NCI-H1417 (cell line): Measurements from ENCODE around the gene CWC22.
"Not testable (repeated sequence)": the region's sequence is repeated elsewhere in the genome, so short reads cannot be mapped to it uniquely, and the experiment has no call there.

Experiments
- DNase-seq, 3 experiments: peaks; one replicate each; lab custom pipeline; 2025; lab: John Stamatoyannopoulos, UW

CWC22 gene

DNA sequence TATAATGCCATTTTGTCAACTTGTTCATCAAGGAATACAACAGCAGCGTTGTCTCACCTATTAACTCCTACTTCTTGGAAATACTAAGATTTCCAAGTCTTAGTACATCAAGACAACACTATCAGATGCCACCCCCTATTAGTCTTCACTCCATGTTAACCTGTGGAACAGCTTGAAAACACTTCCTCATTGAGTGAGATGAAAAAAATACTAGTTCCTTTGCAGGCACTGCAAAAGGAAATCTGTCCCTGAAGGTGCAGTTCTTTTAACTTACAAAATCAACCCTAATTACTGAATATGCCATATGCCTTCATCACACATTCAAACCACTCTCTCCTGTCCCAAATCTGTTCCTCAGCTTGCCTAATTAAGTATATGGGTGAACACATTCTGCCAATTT, 4.0 kb downstream of the CWC22 start:
- no peak for DNase-seq

DNA sequence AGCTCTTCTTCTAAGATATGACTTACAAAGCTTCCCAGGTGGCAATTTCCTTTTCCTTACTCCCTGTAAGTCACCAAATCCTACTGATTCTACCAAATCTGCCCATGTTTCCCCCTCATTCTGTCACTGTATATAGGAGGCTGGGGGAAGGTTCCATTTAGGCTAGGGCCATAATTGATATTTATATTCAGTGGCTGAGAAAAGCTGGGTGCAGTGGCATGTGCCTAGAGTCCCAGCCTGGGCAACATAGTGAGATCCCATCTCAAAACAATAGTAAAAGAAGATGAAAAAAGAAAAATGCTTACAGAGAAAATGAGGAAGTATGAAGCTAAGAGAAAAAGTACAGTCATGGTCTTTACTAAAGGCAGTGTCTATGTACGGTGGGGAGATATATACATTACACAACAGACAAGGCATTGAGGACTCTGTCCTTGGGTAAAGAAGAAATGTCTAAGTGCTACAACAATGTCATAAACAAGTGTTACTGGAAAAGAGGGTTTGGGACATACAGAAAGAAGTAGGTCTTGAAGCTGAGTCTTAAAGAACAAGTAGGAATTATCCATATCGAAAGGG, 4.8 kb downstream of the CWC22 start:
- no peak for DNase-seq

DNA sequence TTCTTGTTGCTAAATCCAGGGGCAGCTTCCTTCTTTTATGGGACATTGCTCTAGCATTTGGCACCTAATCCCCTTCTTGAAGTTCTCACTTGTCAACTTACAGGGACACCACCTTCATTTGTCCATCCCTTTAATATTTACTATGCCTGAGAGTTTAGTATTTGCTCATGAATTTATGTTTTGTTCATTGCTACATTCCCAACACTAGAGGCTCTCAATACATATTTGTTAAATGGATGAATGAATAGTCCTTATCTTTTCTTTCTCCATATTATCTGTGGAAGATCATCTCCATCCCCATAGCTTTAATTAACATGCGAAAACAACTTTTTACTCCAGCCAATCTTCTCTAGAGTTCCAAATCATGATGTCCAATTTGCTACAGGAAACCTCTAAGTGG, 5.4 kb downstream of the CWC22 start:
- no peak for DNase-seq

DNA sequence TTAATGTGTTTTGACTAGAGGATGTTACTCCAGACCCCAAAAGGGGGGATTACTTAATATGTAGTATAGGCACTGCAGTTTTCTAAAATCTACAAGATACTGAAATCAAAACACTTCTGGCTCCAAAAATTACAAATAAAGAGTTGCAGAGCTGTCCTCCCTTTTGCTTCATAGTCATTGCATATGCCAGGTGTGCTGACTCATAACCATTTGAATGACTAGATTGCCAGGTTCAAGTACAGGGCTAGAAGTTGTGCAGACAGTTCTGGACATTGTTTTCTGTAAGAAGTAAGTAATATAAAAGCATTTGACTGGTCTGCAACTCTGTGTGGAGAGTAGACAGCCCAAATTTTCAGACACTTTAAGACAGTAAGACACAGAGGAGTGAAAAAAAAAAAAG, 6.7 kb downstream of the CWC22 start:
- no peak for DNase-seq

DNA sequence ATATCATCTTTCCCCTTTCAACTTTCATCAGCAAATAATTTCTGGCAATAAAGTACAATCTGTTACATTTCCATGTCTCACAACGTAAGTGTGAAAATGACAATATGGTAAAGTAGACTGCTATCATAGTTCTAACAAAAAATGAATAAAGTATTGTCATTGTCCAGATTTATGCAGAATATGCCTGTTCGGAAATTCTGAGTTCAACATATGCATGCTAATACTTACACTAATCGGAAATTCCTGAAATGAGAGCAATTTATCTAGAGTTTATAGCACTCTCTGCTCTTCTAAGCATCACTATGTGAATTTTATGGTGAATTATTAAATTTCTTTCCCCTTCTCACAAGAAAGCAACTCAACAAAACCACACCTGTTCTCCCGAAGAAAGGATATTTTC, 8.1 kb downstream of the CWC22 start:
- DNase-seq: no peak

DNA sequence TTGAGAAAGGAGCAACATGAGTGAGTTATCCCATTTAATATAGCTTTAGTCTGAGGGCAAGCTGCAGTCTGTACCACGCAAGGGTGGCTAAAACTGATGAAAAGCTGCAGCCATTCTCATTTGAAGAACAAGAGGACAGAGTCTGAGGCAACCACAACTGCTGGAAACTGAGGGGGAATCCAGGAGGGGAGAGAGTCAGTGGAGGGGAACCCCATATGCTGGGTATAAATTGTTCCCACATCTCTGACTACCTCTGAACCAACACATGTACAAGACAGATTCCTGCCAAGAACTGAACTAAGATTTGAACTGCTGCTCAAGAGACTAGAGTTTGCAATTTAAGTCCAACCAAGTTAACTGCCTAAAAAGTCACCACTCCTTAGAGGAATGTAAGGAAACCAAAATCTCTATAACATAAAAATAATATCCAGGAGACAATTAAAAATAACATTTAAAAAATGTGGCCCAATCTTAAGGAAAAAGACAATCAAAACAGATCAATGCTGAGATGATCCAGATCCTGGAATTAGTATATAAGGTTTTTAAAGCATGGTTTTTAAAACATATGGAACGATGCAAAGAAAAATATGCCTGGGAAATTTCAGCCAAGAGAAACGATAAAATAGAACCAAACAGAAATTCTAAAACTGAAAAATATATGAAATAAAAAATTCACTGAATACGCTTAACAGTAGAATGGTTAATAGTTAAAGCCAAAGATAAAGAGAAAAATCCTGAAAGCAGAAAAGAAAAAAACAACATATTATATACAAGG, 11.2 kb downstream of the CWC22 start:
- DNase-seq: no peak

DNA sequence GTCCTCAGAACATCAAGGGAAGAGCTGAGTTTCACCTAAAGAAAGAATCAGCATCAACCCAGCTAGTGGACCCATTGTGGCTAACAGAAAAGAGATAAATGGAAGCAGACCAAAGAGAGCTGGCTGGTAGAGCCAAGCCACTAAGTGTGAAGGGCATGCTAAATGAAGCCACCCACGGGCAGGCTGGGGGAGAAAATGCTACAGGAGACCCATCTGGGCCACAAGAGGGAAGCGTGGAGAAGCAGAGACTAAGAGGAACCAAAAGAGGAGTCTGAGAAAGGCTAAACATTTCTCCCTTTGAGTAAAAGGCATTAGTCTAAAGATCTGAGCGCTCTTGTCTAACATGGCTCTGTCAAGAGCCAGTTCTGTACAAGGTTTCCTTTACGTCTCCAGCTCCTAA, 15.8 kb downstream of the CWC22 start:
- peak in 1 of 3 experiments; percentile 2 for DNase-seq

DNA sequence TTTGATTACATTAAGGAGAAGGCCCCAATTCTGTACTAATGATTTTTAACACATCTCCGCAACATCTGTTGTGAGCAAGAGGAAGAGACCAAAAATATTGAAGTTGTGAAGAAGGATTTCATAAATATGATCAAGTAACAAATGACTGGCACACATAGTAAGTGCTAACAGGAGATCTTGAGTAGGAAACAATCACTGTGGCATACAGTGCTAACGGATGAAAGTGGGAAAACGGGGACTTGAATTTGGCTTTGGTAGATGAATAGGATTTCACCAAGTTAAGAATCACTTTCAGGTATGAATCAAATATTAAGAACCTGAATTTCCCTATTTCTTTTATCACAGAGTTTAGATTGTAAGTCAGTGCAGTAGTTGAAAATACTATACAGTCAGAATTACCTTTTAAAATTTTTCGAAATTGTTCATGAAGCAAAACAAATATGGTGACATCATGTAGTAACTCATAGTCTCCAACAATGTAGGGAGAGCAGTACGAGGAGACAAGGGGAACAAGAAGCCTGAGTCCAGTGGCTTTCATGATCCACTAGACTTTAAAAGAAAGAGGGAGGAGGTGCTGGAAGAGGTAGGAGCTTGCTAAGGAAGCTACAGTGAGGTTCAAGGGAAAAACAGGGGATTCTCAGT, 16.3 kb downstream of the CWC22 start:
- no peak for DNase-seq

DNA sequence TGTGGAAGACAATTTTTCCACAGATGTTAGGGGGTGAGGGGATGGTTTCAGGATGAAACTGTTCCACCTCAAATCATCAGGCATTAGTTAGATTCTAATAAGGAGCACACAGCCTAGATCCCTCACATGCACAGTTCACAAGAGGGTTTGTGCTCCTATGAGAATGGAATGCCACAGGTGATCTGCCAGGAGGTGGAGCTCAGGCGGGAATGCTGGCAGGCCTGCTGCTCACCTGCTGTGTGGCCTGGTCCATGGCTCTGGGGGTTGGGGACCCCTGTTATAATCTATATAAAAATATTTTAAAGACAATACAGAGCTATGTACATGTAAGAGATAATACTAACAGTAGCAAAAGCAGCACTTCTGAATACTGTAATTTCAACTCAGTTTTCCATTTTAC, 19.2 kb downstream of the CWC22 start:
- DNase-seq: no peak

DNA sequence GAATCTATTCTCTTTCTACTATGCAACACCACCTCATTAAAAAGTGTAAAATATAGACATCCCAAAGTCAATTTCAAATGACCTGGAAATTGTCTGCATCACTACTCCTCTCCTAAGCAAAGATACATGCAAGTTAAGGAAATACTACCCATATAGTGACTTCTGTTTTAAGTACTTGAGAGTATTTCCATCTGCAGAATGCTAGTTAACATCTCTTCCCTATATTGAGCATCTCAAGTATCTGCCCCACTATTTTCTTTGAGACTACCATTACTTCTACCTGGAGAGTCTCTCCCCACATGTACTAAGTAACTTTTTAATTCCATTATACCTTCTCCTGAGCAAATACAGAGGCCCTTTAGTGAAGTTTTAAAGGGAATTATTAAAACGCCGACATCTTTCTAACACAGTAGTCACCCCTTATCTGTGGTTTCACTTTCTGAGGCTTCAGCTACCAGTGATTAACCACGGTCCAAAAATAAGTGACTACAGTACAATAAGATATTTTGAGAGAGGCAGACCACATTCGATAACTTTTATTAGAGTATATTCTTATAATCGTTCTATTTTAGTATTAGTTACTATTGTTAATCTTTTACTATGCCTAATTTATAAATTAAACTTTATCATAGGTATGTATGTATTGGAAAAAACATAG, 21.8 kb downstream of the CWC22 start:
- DNase-seq: no peak

DNA sequence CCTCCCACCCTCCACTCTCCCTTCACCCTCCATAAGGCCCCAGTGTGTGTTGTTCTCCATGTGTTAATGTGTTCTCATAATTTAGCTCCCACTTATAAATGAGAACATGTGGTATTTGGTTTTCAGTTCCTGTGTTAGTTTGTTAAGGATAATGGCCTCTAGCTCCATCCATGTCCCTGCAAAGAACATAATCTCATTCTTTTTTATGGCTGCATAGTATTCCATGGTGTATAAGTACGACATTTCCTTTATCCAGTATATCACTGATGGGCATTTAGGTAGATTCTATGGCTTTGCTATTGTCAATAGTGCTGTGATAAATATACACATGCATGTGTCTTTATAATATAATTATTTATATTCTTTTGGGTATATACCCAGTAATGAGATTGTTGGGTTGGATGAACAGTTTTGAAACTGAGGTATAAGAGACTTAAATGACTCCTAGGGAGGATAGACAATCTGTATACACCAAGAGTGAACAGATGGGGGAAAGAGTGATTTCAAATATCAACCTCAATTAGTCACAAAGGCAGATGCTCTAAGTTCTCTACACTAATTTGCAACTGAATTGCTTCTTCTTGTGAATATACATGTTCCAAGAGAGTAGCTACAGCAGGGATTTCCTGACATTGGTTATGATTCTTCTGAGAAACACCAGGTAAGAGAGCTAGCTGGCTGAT, 23.7 kb downstream of the CWC22 start:
- DNase-seq: no peak

DNA sequence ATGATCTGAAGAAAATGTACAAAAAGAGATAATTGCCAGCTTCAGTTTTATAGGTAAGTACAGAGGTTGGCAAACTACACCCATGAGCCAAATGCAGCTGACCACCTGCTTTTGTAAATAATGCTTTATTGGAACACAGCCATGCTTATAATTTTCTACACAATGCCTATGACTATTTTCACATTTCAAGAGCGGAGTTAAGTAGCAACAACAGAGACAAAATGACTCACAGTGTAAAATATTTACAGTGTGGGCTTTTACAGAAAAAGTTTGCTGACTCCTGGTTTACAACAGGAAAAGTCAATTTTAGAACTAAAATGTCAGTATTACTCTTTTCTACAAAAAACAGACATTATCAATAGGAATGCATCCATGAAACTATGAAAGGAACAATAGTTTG, 26.0 kb downstream of the CWC22 start:
- DNase-seq: peak in 2 of 3 experiments; percentile 15 to 57

DNA sequence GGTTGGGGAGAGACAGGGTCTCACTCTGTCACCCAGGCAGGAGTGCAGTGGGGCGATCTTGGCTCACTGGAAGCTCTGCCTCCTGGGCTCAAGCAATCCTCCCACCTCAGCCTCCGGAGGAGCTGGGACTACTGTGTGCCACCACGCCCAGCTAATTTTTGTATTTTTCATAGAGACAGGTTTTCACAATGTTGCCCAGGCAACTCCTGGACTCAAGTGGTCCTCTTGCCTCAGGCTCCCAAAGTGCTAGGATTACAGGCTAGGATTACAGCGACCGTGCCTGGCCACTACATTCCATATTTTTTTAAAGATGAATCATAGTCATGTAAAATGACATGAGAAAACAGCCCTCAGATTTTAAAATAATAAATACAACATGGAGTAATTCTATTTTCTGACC, 32.3 kb downstream of the CWC22 start:
- no peak for DNase-seq

DNA sequence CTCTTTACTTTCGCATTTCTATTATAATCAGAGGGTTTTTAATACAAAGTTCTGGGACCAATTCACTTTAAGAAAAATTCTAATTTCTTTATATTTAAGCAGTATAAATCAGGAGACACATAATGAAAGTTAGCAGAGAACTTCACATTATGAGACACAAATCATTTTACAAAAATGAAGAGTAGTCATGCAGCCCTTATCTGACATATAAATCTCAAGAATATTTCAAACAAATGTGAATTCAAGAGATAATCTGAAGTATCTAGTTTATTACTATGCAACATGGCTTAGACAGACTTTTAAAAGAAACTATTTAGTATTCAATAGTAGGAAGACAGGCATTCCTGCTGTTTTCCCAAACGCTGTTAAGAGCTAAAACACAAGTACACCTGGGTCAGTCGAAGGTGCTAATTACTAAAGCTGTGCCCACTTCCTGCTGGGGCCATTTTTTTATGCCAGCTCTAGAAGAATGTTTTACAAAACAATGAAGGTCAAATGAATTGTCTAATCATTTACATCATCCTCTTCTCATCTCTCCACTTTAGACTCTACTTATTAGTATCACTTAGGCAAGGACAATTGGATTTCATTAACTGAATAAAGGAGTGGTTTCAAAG, 40.2 kb downstream of the CWC22 start:
- peak in 1 of 3 experiments; percentile 10 for DNase-seq

DNA sequence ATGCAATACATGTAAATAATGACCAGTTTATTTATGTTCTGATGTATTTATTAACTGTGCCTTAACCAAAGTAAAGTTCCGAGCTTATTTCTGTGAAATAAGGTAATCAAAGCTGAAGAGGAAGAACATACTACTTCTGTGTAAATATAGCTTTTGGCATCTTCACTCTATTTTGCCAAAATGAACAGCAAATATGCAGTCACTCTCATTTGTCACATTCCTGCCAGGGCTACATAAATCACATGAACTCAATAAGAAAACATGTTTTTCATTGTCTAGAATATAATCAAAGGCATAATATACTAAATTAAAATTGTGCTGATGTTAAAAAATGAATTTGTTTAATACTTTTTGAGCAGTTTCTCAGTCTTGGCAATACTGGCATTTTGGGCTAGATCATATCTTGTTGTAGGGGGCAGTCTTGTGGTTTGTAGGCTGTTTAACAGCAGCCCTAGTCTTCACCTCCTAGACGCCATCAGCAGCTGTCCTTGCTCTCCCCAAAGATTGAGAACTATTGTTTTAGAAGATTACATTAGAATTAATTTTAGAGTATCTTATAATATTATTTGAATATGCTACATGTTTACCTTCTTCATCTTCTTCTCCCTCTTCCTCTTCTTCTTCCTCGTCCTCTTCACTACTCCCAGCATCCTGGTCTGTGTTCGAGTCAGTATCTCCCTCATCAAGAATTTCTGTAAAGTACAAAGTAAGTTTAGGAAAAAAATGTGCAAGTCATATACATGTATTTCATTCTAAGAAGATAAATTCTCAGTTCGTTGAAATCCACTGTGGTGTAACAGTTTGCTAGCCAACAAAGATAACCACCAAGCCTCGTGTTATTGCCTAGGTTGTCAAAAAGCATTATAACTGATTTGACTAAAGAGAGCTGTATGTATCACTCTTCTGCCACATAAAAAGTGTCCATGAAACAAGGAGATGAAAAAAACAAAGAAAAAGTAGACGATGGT, 41.5 kb downstream of the CWC22 start:
- no peak for DNase-seq

DNA sequence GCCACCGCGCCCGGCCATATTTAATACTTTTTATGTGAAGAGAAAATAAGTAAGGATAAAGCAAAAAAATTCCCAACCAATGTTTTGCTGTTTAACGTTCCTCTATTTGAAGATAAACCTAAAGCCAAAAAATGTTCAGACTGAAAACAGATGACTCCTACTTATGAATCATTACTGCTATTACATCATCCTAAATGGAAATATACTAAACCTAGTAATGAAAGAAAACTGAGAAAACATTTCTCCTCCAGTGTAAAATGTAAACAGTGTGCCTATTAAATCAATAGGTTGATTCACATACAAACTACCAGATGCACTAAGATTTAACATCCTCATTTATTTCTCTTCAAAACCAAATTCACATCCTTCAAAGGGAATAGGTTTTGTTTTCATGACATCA, 43.5 kb downstream of the CWC22 start:
- DNase-seq: no peak

DNA sequence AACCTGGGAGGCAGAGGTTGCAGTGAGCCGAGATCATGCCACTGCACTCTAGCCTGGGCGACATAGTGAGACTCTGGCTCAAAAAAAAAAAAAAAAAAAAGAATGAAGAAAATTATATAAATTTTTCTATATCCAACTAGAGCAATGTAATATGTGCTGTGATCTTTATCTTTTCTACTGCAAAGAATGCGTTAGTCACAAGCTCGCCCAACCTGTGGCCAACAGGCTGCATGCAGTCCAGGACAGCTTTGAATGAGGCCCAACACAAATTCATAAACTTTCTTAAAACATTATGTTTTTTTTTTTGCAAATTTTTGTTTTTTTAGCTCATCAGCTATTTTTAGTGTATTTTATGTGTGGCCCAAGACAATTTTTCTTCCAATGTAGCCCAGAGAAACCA, 48.8 kb downstream of the CWC22 start:
- DNase-seq: not testable (repeated sequence)

DNA sequence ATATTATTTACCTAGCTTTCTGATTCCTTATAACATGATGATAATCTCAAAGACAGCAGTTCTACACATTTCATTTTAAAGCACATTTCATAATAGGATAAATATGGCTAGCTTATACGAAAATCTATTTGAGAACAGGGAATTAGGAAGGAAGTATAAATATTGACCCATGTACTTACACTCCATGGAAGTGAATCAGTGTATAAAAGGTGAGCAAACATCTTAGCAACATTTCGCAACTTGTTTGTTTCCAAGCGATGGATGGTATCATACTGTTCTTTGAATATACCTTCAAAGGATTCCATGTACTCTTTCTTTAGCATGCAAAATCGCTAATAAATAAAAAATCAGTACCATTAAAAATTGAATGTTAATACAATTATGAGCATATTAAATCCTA, 53.1 kb downstream of the CWC22 start:
- peak in 2 of 3 experiments; percentile 4 to 52 for DNase-seq

DNA sequence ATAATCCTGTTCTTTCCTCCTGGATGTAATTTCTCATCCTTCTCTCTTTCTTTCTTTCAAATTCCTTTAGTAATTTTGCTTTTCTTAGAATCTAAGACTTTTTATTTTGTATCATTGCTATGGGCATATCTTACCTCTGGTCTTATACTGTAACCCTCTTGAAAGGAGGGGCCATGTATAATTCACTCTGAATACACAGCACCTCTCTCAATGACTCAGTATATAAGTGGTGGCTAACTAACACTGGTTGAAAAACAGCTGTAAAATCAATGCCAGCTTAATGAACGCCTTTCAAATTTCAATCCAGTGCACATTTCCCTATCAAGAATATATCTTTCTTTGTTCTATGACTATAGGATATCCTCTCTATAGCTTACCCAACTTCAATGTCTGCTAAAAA, 53.7 kb downstream of the CWC22 start:
- no peak for DNase-seq

DNA sequence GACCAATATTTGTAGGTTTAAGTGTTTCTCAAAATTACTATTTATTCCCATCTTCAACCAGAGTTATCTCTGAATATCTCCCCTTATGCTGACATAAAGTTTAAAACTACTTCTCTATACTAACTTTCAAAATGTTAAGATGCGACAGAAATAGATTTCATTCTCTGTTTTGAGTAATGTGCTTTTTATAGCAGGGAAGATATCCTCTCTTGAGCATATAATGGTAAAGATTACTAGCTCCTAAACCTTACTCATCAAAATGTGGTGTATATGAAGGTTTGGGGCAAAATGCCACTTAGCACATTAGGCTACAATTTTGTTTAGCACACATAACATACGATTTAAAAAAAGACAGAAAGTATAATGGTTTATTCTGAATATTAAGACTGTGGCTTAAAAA, 54.4 kb downstream of the CWC22 start:
- no peak for DNase-seq

DNA sequence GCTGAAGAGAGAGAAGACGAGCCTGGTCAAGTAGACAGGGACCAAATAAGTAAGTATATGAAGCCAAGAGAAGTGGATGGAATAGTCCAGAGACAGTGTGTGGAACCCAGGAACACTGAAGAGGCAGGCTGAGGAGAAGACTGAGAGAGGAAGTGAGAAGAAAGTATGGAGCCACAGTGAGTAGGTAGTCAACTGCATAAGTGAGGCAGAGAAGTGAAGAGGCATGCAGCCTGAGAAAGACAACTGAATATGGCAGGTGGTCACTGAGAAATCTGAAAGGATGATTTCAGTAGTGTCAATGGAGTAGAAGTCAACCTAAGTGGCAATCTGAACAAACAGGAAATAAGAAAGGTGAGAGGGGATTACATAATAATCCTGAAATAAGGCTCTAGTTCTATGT, 55.4 kb downstream of the CWC22 start:
- DNase-seq: no peak
